GM12891 (cell line): ENCODE measurements around the gene ZNF764.

Experiments
- POLR2A ChIP-seq: IDR thresholded peaks from 2 replicates; pipeline ENCODE4 v1.6.1; 2011; ENCODE audit warnings: low read depth, low read length, control low read depth
- POLR2AphosphoS5 ChIP-seq: IDR thresholded peaks from 2 replicates; pipeline ENCODE4 v1.6.1; 2011; ENCODE audit warnings: low read depth, low read length, control low read depth
- POU2F2 ChIP-seq: IDR thresholded peaks from 2 replicates; pipeline ENCODE4 v1.6.1; 2011; ENCODE audit warnings: low read depth, mild to moderate bottlenecking, control low read depth, low read length, moderate library complexity
- SPI1 ChIP-seq: IDR thresholded peaks from 2 replicates; pipeline ENCODE4 v1.6.1; 2011; ENCODE audit warnings: low read depth, low read length, control low read depth
- TAF1 ChIP-seq: IDR thresholded peaks from 2 replicates; pipeline ENCODE4 v1.6.1; 2011; ENCODE audit warnings: low read depth, low read length, control low read depth

GRCh38 chr16:30565984-30566383 is 7.8 kb upstream of the ZNF764 start:
- TF ChIP-seq POLR2A (no peak), SPI1 (no peak), POLR2AphosphoS5 (no peak), TAF1 (no peak), POU2F2 (no peak)
